ENCODE data around the gene ITK.
"Not testable (repeated sequence)": the region's sequence is repeated elsewhere in the genome, so short reads cannot be mapped to it uniquely, and the experiment has no call there.

DNA sequence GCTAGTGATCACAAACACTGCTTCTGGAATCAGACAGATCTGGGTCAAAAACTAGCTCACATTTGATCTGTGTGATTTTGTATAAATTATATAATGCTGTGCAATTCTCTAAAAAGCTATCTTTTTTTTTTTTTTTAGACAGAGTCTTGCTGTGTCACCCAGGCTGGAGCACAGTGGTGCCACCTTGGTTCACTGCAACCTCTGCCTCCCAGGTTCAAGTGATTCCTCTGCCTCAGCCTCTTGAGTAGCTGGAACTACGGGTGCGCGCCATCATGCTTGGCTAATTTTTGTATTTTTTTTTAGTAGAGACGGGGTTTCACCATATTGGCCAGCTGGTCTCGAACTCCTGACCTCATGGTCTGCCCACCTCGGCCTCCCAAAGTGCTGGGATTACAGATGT, 4.5 kb downstream of the ITK start:
- TF ChIP-seq CTCF (IDR thresholded peaks at IDR 0.05); POLR2A (IDR thresholded peaks at IDR 0.05; ENCODE audit: low read length); CEBPB (IDR thresholded peaks at IDR 0.05); ATOH8 (CRISPR knock-in tag; IDR thresholded peaks at IDR 0.05; ENCODE audit: low read depth); NR3C1 (IDR thresholded peaks at IDR 0.05); EP300 (IDR thresholded peaks at IDR 0.05): not testable (repeated sequence)
- TF ChIP-seq, protein P1, sequence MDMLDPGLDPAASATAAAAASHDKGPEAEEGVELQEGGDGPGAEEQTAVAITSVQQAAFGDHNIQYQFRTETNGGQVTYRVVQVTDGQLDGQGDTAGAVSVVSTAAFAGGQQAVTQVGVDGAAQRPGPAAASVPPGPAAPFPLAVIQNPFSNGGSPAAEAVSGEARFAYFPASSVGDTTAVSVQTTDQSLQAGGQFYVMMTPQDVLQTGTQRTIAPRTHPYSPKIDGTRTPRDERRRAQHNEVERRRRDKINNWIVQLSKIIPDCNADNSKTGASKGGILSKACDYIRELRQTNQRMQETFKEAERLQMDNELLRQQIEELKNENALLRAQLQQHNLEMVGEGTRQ (IDR thresholded peaks at IDR 0.05): not testable (repeated sequence)

Data from A549 (cell line).